K562 (cell line): ENCODE data around the gene CCDC68. TPM values are rescaled to one million over a fixed set of nuclear protein-coding genes. Genes with fewer than 3 reads are reported as not detected.

Experiments
- EGR1 ChIP-seq: fragments of 450-650 bp; conservative IDR thresholded peaks from 2 replicates; pipeline ENCODE4 v1.6.1; 2017; ENCODE audit warnings: mild to moderate bottlenecking
- ESRRB ChIP-seq: fragments of 250-450 bp; sonication (Bioruptor Pico); IDR thresholded peaks from 2 replicates; pipeline ENCODE4 v1.5.0; 2020; ENCODE audit warnings: mild to moderate bottlenecking, moderate library complexity, borderline replicate concordance
- NFATC3 ChIP-seq: fragments of 450-650 bp; IDR thresholded peaks from 2 replicates; pipeline ENCODE4 v1.6.1; 2017; ENCODE audit warnings: mild to moderate bottlenecking
- NFIX ChIP-seq: fragments of 250-450 bp; sonication (Bioruptor Pico); IDR thresholded peaks from 2 replicates; pipeline ENCODE4 v1.4.0; 2020; ENCODE audit warnings: low read depth, mild to moderate bottlenecking, moderate library complexity
- POLR2AphosphoS5 ChIP-seq: IDR thresholded peaks from 2 replicates; pipeline ENCODE4 v1.6.1; 2011; ENCODE audit warnings: mild to moderate bottlenecking, low read depth, low read length, moderate library complexity; ENCODE audit not compliant: control insufficient read depth, insufficient read depth
- polyA plus RNA-seq, 8 experiments: library from polyadenylated mRNA; depleted of rRNA in 4 of 8; stranded (reverse) in 5 of 8; unstranded in 3 of 8; fragments of >200 nt; fragmentation: Nextera tagmentation in 2 of 8; fragmentation: Illumina TruSeq in 1 of 8; extraction: Ambion mirVana in 2 of 8; extraction: Trizol in 1 of 8; gene quantifications; 2 replicates each; pipeline versions ENCODE4 v1.2.1 to v1.2.3, GENCODE V29; 2011 to 2014; ENCODE audit warnings: inconsistent platforms in 1 of 8, missing spikeins in 1 of 8
- total RNA-seq, 7 experiments: library from RNA; depleted of rRNA in 6 of 7; stranded (reverse); fragments of >200 nt in 6 of 7; fragmentation: Illumina TruSeq in 2 of 7; extraction: Trizol in 2 of 7; gene quantifications; 2 replicates each; pipeline versions ENCODE4 v1.2.1 to v1.2.3, GENCODE V29; 2011 to 2021; ENCODE audit warnings: low replicate concordance in 1 of 7
- TF ChIP-seq, protein P1 (sequence below): sonication (generic); formaldehyde crosslinking; IDR thresholded peaks from 2 replicates; pipeline ENCODE4 v1.8.1; 2023; ENCODE audit warnings: mild to moderate bottlenecking, missing genetic modification reagents
- TF ChIP-seq, protein P2 (sequence below), 2 experiments: IDR thresholded peaks; 2 replicates each; pipeline ENCODE4 v1.6.1; 2011; ENCODE audit warnings: borderline replicate concordance in 1 of 2, control low read depth in 1 of 2, low read depth in 1 of 2, low read length in 1 of 2, mild to moderate bottlenecking in 1 of 2, mixed read lengths in 1 of 2, moderate library complexity in 1 of 2; ENCODE audit not compliant: insufficient read depth in 1 of 2, insufficient read length in 1 of 2, poor library complexity in 1 of 2, severe bottlenecking in 1 of 2; ENCODE audit errors: extremely low read depth in 1 of 2
- TF ChIP-seq, protein P3 (sequence below): sonication (generic); formaldehyde crosslinking; IDR thresholded peaks from 2 replicates; pipeline ENCODE4 v1.4.0; 2020; ENCODE audit warnings: mild to moderate bottlenecking, missing genetic modification reagents

The CCDC68 gene
- total and polyA plus RNA-seq, 9 of the 15 experiments (the other 6 are each of a cell fraction or from before 2014, with no cell fraction given), result 0.28 to 4.5 (median 1.4) TPM

DNA sequence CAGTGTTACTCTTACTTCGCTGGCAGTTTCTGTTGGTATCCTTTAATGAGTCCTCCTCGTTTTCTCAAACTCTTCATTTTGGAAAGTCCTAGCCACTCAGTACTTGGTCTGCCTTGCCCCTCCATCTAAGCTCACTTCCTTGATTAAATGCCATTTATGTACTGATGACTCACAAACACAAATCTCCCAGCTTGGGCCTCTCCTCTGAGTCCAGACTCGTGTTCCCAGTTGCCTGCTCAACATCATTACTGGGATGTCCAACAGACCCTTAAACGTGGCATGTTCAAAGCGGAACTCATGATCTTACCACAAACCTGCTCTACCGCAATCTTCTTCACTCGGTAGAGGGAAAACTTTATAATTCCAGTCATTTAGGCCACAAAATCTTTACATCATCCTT lies 13.8 kb upstream of the CCDC68 start (continued):
- TF ChIP-seq ESRRB (CRISPR knock-in tag) (no peak), NFATC3 (no peak), NFIX (no peak), POLR2AphosphoS5 (no peak), EGR1 (no peak)
- TF ChIP-seq, protein P1, sequence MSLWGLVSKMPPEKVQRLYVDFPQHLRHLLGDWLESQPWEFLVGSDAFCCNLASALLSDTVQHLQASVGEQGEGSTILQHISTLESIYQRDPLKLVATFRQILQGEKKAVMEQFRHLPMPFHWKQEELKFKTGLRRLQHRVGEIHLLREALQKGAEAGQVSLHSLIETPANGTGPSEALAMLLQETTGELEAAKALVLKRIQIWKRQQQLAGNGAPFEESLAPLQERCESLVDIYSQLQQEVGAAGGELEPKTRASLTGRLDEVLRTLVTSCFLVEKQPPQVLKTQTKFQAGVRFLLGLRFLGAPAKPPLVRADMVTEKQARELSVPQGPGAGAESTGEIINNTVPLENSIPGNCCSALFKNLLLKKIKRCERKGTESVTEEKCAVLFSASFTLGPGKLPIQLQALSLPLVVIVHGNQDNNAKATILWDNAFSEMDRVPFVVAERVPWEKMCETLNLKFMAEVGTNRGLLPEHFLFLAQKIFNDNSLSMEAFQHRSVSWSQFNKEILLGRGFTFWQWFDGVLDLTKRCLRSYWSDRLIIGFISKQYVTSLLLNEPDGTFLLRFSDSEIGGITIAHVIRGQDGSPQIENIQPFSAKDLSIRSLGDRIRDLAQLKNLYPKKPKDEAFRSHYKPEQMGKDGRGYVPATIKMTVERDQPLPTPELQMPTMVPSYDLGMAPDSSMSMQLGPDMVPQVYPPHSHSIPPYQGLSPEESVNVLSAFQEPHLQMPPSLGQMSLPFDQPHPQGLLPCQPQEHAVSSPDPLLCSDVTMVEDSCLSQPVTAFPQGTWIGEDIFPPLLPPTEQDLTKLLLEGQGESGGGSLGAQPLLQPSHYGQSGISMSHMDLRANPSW (CRISPR knock-in tag), result no peak
- TF ChIP-seq, protein P2, sequence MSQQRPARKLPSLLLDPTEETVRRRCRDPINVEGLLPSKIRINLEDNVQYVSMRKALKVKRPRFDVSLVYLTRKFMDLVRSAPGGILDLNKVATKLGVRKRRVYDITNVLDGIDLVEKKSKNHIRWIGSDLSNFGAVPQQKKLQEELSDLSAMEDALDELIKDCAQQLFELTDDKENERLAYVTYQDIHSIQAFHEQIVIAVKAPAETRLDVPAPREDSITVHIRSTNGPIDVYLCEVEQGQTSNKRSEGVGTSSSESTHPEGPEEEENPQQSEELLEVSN (IDR thresholded peaks at IDR 0.05; ENCODE audit: borderline replicate concordance in 1 of 2, extremely low read depth in 1 of 2, insufficient read depth in 1 of 2, insufficient read length in 1 of 2, low read depth in 1 of 2, low read length in 1 of 2, poor library complexity in 1 of 2, severe bottlenecking in 1 of 2), result no peak
- TF ChIP-seq, protein P3, sequence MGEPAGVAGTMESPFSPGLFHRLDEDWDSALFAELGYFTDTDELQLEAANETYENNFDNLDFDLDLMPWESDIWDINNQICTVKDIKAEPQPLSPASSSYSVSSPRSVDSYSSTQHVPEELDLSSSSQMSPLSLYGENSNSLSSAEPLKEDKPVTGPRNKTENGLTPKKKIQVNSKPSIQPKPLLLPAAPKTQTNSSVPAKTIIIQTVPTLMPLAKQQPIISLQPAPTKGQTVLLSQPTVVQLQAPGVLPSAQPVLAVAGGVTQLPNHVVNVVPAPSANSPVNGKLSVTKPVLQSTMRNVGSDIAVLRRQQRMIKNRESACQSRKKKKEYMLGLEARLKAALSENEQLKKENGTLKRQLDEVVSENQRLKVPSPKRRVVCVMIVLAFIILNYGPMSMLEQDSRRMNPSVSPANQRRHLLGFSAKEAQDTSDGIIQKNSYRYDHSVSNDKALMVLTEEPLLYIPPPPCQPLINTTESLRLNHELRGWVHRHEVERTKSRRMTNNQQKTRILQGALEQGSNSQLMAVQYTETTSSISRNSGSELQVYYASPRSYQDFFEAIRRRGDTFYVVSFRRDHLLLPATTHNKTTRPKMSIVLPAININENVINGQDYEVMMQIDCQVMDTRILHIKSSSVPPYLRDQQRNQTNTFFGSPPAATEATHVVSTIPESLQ (CRISPR knock-in tag), result no peak
